NCI-H1417 treated with DMSO at 0.1 percent for 48 hours (cell line): ENCODE results near the gene RNFT2.

ENCODE experiments used
- DNase-seq: peaks from one replicate; lab custom pipeline; 2025; lab: John Stamatoyannopoulos, UW

The RNFT2 gene, protein sequence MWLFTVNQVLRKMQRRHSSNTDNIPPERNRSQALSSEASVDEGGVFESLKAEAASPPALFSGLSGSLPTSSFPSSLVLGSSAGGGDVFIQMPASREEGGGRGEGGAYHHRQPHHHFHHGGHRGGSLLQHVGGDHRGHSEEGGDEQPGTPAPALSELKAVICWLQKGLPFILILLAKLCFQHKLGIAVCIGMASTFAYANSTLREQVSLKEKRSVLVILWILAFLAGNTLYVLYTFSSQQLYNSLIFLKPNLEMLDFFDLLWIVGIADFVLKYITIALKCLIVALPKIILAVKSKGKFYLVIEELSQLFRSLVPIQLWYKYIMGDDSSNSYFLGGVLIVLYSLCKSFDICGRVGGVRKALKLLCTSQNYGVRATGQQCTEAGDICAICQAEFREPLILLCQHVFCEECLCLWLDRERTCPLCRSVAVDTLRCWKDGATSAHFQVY

DNA sequence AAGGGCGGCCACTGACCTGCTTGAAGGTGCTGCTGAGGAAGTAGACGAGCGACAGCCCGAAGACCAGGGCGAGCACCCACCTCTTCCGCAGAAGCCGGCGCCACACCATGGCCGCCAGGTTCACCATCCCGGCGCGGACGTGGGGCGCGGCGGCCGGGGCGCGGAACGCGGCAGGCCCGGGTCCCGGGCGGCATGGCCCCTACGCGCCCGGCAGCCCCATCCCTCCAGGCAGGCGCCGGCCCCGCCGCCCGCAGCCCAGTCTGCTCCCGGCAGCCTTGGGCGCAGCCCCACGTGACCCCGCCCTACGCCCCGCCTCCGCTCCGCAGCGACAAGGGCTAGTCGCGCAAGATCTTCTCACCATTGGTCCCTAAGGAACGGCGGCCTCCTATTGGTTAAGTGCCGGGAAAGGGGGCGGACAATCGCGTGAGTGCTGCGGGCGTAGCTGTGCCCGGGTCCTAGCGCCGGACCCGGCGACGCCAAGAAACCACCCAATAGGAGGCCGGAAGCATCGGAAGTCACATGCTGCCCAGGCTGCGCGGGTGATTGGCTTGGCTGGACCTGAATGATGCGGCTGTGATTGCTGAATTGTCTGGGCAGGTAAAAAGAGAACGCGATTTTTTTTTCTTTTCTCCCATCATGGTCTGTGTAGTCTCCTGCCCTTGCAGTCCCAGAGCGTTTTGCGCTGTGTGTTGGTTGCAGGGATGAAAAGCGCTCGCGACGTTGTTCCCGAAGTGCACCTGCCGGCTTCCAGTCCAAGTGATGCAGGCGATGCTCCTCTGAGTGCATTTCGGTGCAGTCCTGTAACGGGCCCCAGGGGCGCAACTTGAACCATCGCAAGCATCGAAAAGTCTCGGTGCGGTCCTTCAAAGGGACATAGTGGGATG, at the start of gene RNFT2, which contains the start of gene SPRING1:
TSS of gene RNFT2 (plus strand) at position 542 of the 884 bp plus-strand sequence. CDS start 2,183 bp downstream, outside the sequence.
TSS of gene SPRING1 (minus strand) at position 296 of the 884 bp plus-strand sequence. CDS start at position 127, 169 bp downstream.
- peak; percentile 98 for DNase-seq

DNA sequence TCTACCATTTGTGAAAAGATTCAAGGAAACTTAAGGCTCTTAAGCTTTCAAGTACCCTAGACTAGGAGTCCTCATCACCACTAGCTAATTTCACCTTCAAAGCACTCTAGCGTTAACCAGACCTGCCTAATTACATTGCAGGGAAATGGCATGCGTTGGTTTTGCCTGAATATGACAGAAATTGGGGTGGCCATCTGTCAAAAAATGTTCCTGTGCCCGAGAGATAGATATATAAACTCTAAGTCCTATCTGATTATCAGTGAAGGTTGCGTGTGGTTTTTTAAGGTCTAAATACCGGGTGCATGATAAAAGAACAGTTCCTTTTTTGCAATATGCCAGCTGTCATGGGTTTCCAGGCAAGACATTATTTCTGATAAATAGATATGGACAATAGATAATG, 48.6 kb upstream of the RNFT2 start:
- DNase-seq, result no peak

DNA sequence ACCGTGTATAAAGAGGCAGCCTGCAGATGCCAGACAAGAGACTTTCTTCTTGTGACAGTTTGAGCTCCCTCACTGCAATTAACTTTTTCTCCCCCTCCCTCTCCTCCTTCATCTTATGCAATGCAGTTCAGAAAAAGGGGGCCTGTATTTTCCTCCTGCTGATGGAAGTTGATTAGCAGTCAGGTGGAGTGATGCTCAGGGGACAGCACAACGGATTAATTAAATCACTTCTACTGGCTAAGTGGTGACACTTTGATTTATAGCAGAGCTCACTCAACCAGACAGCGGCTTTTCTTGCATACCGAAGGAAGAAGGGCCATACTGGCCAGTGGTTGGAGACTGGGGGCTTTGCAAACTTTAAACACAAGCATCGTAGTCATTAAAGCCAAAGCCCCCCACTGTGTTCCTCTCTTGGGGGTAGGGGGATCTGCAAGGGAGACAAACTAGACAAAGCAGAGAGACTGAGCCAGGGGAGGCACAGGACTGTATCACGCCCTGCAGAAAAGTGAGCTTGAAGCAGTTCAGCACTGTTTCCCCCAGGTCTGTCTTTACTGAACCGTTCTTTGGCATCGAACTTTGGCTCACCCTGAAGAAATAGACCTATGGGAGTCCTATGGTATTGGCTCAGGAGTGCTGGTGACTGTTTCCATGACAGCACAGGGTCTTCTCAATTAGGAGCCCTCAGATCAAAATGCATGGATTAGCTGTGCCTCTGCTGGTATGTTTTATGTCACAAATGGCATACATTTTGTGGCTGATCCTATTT, 48.0 kb upstream of the RNFT2 start:
- DNase-seq, result no peak

DNA sequence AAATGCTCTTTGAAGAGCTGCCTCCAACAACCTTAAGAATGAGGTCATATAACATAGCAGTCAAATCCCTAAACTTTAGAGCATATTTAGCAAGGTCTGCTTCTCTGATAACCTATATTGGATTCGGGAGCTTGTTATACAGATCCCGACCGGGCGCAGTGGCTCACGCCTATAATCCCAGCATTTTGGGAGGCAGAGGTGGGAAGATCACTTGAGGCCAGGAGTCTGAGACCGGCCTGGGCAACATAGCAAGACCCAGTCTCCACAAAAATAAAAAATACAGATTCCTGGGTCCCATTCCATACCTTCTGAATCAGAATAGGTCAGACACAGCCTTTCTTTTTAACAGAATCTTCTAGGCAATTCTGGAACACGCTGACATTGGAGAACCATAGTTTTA, 46.9 kb upstream of the RNFT2 start:
- no peak for DNase-seq

DNA sequence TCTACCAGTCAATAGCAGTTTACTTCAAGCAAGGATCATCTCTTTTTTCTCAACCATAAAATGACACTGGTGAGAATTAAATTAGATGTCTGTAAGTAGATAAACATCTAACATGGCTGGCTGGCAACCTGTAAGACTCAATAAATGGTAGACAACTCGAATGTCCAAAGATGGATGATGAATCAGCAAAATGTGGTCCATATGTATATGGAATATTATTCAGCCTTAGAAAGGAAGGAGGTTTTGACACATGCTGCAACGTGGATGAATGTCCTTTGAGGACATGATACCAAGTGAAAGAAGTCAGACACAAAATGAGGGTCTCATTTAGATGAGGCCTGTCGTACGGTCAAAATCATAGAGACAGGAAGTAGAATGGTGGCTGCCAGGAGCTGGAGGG, 46.5 kb upstream of the RNFT2 start:
- DNase-seq, result no peak

DNA sequence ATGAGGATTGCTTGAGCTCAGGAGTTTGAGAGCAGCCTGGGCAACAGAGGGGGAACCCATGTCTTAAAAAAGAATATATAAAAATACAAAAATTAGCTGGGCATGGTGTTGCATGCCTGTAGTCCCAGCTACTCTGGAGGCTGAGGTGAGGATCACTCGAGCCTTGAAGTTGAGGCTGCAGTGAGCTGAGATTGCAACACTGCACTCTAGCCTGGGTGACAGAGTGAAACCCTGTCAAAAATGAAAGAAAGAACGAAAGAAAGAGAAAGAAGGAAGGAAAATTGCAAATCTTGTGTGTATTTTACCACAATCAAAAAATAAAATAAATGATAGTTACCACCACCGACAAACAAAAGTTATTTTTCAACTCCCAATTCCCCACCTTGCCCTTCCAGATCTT, 45.5 kb upstream of the RNFT2 start:
- DNase-seq, result no peak

DNA sequence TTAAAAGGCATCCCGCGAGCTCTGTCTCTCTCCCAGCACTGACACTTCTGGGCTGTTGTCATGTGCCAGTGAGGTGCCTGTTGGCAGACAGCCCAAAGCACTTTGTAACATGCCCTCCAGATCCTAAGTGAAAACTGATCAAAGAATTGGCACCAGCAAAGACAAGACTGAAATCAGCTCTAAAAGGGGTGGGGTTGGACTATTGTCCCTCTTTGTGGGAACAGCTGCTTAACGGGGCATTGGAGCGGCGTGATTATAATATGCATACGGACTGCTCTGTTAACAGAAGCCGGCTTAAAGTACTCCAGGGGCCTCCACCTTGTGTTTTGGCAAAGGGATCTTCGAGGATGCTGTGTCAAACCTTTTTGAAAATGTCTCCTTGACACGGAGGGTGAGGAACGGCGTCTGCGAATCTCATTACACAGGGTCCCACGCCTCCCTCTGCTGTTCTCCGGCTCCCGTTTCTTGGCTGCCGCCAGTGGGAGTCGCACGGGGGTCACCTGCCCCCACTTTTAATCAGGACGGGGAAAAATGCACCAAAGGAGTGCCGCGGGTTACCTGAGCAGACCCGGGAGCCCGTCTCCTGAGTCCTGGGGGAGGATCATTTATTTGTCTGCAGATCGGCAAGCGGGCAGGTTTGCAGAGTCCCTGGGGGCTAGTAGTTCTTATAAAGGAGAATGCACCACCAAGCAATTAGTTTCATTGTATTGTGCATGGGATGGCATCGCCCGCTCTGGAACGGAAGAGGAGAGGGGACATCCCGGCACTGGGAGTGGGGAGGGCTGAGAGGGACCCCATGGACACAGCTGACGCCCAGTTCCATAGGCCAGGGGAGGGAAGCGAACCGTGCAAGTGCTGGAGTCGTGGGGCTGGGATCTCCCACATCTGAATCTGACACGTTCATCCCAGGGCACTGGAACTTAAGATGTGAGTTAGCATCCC, 44.6 kb upstream of the RNFT2 start:
- no peak for DNase-seq

DNA sequence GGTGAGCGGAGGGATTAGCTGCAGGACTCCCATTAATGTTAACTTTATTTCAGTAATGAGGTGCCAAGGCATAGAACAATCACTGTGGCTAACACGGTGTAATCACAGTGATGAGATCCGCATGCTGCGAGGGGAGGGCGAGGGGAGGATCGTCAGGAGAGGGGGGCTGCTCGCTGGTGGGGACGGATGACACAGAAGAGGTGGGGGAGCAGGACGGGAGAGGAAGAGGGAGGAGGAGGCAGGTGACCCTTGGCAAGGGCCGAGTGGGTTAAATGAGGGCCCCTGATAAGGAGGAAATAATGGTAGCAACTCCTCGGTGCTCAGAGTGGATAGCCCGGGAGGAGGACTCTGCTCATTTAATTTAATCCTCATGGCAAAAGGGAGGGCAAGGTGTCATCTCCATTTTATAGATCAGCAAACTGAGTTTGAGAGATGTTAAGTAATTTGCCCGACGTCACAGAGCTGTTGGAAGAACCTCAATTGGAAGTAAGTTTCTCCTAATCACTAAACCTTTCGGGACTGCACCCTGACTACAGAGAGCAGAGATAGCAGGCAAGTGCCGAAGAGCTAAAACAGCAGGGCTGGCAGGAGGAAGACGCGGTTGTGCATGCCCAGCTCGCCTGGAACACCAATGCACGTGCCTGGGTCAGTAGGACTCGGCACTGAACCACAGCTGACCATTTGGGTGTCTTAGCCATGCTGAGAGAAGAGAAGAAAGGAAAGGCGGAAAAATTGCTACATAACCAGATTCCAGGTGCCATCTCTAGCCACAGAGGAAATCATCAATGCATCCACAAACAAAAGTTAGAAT, 43.3 kb upstream of the RNFT2 start:
- DNase-seq, result no peak

DNA sequence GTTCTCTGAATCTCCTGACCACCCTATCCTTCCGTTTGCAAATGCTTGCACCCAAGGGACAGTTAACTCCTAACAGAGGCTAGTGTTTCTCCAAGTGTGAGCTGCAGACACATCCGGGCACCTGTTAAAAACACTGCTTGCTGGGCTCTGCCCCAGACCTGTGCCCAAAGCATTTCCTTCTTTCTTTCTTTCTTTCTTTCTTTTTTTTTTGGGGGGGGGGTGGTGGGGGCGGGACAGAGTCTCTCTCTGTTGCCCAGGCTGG, 42.7 kb upstream of the RNFT2 start:
- DNase-seq, result no peak

DNA sequence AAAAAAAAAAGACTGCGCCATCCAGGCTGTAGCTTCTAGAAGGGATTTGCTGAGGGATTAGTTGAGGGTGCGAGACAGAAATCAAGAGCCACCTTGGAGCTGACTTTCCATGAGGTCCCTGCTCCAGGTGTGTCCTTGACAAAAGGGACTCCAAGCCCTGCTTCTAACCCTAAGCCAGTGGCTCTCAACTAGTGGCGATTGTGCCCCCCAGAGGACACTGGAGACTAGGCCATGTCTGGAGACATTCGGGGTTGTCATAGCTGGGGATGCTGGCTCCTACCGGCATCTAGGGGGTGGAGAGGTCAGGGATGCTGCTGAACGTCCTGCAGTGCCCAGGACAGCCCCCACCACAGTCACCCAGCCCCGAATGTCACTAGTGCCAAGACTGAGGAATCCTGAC, 40.8 kb upstream of the RNFT2 start:
- DNase-seq, result no peak

DNA sequence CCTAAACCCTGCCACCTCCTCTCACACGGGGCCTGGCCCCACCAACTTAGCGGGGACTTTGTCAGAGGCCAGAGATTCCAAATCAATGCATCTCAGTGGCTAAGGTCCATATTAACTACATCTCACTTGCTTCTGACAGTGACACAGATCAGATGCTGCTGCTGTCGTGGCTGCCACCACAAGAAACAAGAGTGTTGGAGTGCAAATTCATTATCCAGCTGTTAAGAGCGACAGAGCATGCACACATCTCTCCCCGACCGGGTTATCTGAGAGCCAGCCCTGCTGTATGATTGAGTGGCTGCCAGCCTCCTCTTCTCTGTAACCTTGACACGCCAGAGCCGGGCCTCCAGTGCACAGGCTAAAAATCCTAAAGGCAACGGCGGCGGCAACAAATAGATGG, 40.4 kb upstream of the RNFT2 start:
- DNase-seq, result no peak

DNA sequence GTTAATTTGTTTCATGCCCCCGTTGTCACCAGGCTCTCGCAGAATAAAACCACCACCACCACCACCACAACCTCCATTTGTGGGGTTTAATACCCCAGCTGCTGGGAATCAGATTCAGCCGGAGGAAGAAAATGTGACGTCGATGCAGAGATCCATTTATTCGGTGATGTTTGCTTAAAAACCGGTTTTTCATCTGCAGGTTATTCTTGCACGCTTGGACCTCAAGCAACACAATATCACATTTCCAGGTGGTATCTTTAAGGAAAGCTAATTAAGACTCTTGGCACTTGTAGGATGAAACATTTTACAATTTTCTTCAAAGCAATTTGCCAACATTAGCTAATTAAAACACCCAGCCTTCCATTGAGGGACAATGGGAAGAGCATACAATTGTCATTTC, 40.0 kb upstream of the RNFT2 start:
- DNase-seq, result peak; percentile 32

DNA sequence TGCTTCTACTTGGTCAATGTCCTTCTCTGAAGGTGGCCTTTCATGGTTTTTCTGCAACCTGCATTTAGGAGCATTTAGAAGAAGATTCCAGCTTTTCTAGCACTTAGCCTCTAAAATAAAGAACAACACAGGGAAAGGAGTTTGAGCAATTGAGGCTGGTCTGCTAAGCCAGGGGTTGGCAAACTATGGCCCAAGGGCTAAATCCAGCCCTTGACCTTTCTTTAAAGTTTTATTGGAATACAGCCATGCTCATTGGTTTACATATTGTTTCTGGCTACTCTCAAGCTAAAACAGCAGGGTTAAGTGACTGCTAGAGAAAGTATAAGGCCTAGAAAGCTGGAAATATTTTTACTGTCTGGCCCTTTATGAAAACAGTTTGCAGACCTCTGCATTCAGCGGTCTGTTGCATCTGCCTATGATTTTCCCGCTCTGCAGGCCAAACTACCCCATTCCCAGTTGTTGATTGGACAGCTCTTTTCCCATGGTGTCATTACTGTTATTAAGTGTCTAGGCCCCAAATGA, 39.5 kb upstream of the RNFT2 start:
- no peak for DNase-seq

DNA sequence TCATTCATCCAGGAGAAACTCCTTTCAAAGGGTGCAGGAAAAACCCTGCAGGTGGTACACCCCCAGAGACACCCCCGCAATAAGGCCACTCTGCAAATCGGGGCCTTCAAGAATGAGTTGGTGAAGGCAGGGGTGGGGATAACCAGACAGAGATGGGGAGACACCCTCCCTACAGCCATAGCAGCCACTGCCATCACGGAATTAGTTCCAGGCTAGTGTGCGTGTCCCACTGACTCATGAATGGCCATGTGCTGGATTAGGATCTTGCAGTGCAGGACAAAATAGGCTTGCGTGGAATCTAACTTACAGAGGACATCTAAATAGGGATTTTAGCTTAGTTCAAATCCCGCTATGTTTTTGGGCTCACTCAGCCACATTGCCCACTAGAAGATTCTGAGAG, 38.0 kb upstream of the RNFT2 start:
- DNase-seq, result no peak

DNA sequence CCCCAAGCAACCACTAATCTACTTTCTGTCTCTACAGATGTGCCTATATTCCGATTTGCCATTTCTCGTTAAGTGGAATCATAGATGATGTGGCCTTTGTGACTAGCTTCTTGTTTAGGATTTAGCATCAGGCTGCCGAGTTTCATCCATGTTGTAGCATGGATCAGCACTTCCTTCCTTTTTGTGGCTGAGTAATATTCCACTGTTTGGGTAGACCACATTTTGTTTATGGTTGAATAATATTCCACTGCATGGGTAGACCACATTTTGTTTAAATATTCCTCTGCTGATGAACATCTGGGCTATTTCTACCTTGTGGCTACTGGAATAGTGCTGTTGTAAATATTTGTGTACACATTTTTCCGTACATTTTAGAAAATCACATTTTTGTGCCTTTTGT, 36.7 kb upstream of the RNFT2 start:
- DNase-seq, result no peak

DNA sequence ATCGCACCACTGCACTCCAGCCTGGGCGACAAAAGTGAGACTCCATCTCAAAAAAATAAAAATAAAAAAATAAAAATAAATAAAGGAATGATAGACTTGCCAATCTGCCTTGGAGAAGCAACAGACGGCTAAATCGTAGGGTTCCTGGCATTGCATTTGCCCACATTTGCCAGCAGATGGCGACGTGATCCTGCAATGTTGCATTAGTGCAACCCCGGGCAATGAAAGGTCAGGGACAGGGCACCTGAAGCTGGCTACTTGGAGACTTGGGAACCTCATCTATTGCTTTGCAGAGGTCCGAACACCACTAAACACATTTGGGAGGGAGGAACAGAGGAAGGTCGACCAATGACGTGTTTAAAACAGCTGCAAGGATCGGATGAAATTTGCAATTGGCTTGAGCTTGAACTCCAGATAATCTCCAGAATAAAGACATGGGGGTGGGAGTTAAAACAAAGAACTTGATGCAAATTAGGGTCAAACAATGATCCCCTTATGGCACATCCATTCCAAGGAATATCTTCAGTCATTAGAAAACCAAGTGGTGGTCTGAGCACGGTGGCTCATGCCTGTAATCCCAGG, 34.8 kb upstream of the RNFT2 start:
- no peak for DNase-seq

DNA sequence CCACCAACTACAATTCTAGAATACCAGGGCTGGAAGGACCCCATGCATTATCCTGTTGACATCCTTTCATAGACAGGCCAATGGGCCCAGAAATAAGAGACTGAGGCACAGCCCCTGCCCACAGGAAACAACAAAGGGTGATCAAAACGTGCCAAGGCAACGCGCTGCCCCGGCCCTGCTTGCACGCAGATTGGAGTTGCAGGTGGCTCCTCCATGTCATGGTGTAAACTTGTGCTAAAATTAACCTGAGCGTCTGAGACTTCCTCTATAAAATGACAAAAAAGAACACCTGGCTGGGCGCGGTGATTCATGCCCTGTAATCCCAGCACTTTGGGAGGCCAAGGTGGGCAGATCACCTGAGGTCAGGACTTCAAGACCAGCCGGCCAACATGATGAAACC, 30.4 kb upstream of the RNFT2 start:
- no peak for DNase-seq

DNA sequence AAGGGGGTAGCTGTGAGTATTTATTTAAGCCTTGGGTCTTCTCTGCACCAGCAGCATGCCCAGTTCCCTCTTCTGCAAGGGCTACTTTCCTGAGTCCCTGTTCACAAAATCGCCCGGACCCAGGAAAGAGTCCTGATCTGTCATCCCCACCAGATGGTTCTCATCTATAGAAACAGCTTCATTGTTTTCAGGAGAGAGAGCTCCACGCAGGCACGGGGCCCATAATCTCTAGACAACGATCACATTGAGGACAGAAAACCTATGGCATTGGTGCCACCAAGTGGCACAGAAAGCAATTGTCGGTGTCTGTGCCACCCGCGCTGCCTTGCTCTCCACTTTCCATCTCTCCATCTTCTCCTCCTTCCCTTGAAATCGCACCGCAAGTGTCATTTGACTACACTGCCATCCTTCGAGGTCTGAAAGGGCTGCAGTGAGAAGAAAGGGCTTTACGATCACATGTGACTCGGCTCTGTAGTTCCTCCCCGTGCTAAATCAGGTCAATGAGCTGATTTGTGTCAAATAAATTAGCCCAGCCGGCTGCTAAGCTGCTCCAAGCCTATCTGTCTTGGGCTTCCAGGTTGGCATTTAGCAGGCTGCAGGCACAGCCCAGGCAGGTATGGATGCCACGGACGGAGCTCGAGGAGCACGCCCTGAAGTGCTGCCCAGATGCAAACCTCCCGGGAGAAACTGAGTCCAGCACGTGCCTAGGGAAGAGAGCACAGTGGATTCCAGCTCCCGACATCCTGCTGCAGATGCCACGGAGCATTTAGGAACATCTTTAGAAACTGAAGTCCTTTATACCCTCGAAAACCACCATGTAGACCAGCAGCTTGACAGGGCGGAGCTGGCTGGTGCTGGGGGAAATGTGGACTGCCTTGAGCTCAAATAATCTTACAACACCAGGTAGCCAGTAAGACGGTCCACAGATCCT, 29.0 kb upstream of the RNFT2 start:
- DNase-seq, result peak; percentile 27

DNA sequence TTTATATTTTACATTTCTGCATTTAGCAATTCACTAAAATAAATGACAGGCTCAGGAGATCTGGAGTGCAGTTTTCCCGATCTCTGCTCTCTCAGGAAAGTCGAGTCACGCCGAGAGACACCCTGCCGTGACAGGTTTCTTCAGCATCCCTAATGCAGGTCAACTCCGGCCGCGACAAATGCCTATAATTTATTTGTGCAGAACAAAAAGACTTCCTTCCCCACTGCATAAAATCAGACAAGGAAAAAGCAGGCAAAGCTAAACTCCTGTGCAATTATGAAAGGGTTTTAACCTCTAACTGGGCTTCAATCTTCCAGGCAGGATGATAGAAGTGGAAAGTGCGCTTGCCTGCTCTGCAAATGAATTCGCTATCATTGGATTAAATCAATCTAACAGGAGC, 28.3 kb upstream of the RNFT2 start:
- DNase-seq, result no peak
